Ascending aorta (tissue), 2 donors: ENCODE measurements around the gene SAXO1. TPM values are rescaled to one million over a fixed set of nuclear protein-coding genes. Genes with fewer than 3 reads are reported as not detected.
"Not testable (repeated sequence)": the region's sequence is repeated elsewhere in the genome, so short reads cannot be mapped to it uniquely, and the experiment has no call there.

Source experiments
- DNase-seq, 2 donors: peaks; one replicate each; pipeline ENCODE4 v3.0.0-alpha.2; 2019; ENCODE audit warnings: low spot score in 2 of 2
- H3K27ac ChIP-seq, 2 donors: fragments of 200-600 bp; sonication (generic); one replicate each; pipeline ENCODE4 v1.5.1; 2016 to 2017; ENCODE audit warnings: mild to moderate bottlenecking in 1 of 2
- H3K27me3 ChIP-seq: fragments of 200-600 bp; sonication (generic); one replicate; pipeline ENCODE4 v1.5.1; 2017
- H3K36me3 ChIP-seq, 2 donors: fragments of 200-600 bp; sonication (generic); one replicate each; pipeline ENCODE4 v1.5.1; 2016
- H3K4me1 ChIP-seq, 2 donors: fragments of 200-600 bp; sonication (generic); one replicate each; pipeline ENCODE4 v1.5.1; 2016 to 2017; ENCODE audit warnings: mild to moderate bottlenecking in 1 of 2
- H3K4me3 ChIP-seq, 2 donors: fragments of 200-600 bp; sonication (generic); one replicate each; pipeline ENCODE4 v1.5.1; 2016 to 2017; ENCODE audit warnings: mild to moderate bottlenecking in 1 of 2
- H3K9me3 ChIP-seq, 2 donors: fragments of 200-600 bp; sonication (generic); one replicate each; pipeline ENCODE4 v1.5.1; 2016
- intact Hi-C: fragments of 100-400 bp; cut with DNase I; formaldehyde crosslinking; loops from one replicate; pipeline ENCODE4 v1.15.1; 2023
- total RNA-seq: library from RNA; depleted of rRNA; stranded (reverse); fragments of >200 nt; gene quantifications from one replicate; pipeline ENCODE4 v1.1.0, GENCODE V29; 2016
- TF ChIP-seq, protein P1 (sequence below), 3 experiments: fragments of 200-600 bp in 2 of 3; fragments of 450-650 bp in 1 of 3; sonication (generic) in 2 of 3; IDR thresholded peaks; one replicate each; pipeline ENCODE4 v1.5.1; 2016 to 2019; ENCODE audit warnings: antibody characterized with exemption in 3 of 3, mild to moderate bottlenecking in 1 of 3, moderate library complexity in 1 of 3

Gene SAXO1
- total RNA-seq, 1 donor from 2014 or later: 0.11 TPM

DNA sequence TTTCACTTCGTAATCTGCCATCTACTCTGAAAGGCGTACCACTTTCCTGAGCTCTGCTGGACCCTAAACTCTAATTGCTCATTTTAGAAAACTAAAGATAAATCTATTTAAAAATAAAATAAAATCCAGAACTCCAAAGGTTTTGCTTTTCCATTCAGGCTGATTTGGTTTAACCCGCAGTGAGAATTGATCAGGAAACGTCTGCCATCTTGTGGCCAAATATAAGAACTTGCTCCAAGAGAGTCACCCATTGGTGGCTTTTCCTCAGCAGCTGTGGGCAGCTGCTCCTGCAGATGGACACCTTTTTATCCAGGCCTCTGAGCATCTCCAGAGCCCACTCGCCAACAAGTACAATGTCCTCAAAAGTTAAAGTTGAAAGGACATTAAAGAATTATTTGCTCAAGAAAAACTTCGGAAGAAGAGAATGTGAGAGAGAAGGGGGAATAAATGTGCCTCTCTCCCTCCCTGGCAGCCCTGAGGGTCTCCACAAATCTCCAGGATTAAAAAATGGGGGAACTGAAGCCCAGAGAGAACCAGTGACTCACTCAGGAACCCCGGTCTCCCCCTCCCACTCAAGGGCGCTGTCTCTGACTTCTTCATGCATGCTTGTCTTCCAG is 4.1 kb downstream of the SAXO1 start:
- no peaks in the 10 kb centered on the region for H3K27me3 ChIP-seq
- no peaks in the 10 kb centered on the region for H3K36me3 ChIP-seq
- peaks cover 0 to 4% of the 10 kb centered on the region in 2 donors for H3K4me1 ChIP-seq
- H3K9me3 ChIP-seq: no peaks in the 10 kb centered on the region
- intact Hi-C loops: loop anchor here (1.0 to 5.0 kb wide), 3 partner anchors 587 to 1218 kb away; no protein-coding TSS in a partner anchor
- TF ChIP-seq, protein P1, sequence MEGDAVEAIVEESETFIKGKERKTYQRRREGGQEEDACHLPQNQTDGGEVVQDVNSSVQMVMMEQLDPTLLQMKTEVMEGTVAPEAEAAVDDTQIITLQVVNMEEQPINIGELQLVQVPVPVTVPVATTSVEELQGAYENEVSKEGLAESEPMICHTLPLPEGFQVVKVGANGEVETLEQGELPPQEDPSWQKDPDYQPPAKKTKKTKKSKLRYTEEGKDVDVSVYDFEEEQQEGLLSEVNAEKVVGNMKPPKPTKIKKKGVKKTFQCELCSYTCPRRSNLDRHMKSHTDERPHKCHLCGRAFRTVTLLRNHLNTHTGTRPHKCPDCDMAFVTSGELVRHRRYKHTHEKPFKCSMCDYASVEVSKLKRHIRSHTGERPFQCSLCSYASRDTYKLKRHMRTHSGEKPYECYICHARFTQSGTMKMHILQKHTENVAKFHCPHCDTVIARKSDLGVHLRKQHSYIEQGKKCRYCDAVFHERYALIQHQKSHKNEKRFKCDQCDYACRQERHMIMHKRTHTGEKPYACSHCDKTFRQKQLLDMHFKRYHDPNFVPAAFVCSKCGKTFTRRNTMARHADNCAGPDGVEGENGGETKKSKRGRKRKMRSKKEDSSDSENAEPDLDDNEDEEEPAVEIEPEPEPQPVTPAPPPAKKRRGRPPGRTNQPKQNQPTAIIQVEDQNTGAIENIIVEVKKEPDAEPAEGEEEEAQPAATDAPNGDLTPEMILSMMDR (IDR thresholded peaks at IDR 0.05): peak; percentile 62 to 83 (median 64)
- H3K4me3 ChIP-seq: no peak overlapping the region
- DNase-seq: no peak
- no peak overlapping the region for H3K27ac ChIP-seq

DNA sequence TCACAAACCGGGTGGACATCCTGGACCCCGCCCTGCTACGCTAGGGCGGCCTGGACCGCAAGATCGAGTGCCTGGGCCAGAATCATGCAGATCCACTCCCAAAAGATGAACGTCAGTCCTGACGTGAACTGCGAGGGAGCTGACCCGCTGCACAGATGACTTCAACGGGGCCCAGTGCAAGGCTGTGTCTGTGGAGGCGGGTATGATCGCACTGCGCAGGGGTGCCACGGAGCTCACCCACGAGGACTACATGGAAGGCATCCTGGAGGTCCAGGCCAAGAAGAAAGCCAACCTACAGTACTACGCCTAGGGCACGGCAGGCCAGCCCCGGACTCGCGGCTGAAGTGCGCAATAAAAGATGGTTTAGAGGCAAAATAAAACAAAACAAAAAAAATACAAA is 5.2 kb downstream of the SAXO1 start:
- Histone ChIP-seq H3K9me3 (no peaks in the 10 kb centered on the region), H3K27ac (no peak overlapping the region), H3K27me3 (no peaks in the 10 kb centered on the region), H3K4me1 (peaks cover 0 to 4% of the 10 kb centered on the region in 2 donors), H3K36me3 (no peaks in the 10 kb centered on the region), H3K4me3 (no peak overlapping the region)
- TF ChIP-seq, protein P1 (IDR thresholded peaks at IDR 0.05): no peak
- no peak for DNase-seq
- intact Hi-C loops: loop anchor here (2.0 to 5.0 kb wide), 2 partner anchors 586 to 1217 kb away; no protein-coding TSS in a partner anchor

DNA sequence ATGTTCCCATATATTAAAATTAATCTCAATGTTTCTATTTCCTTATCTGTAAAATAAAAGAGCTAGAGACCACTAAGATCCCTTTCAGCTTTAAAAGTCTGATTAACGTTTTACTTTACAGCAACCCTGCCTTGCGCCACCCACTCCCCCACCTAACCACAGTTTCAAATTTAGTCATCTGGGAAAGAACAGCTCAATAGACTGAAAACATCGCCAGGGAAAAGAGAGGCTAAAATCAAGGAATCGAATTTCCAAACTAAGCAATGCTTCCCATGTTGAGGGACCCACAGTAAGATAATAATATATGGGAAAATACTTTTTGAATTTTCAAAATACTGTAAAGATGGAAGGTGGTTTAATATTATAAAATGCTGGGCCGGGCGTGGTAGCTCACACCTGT is 6.6 kb downstream of the SAXO1 start:
- intact Hi-C loops: loop anchor here (5.0 kb wide), 1 partner anchor 584 kb away; no protein-coding TSS in a partner anchor
- no peak overlapping the region for H3K27ac ChIP-seq
- no peaks in the 10 kb centered on the region for H3K27me3 ChIP-seq

DNA sequence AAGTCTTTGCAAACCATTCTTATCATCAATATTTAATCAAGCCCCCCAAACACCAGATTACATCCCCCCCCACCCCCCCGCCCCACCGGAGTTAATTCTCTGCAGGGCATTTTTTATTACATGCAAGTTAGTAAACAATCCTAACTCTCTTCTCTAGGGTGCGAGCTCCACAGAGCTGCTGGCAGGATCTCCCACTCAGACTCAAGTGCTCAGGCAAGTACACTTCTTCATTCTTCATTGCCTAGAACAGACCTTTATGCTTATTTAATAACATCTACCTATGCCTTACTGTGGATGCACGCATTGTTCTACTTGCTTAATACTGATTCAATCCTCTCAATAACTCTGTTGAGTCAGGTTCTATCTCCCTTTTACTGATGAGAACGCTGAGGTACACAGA is 9.9 kb downstream of the SAXO1 start:
- H3K4me3 ChIP-seq: no peak overlapping the region
- TF ChIP-seq, protein P1 (IDR thresholded peaks at IDR 0.05): no peak
- no peaks in the 10 kb centered on the region for H3K9me3 ChIP-seq
- H3K4me1 ChIP-seq: no peaks in the 10 kb centered on the region
- no peaks in the 10 kb centered on the region for H3K36me3 ChIP-seq
- H3K27ac ChIP-seq: no peak overlapping the region
- intact Hi-C loops: no loop called here
- DNase-seq: no peak
- no peaks in the 10 kb centered on the region for H3K27me3 ChIP-seq

More for the DNA sequence above, 6.6 kb downstream of the SAXO1 start:
- Histone ChIP-seq H3K9me3 (no peaks in the 10 kb centered on the region), H3K4me1 (peaks cover 0 to 4% of the 10 kb centered on the region in 2 donors), H3K36me3 (no peaks in the 10 kb centered on the region), H3K4me3 (no peak overlapping the region)
- no peak for DNase-seq
- TF ChIP-seq, protein P1 (IDR thresholded peaks at IDR 0.05): no peak

DNA sequence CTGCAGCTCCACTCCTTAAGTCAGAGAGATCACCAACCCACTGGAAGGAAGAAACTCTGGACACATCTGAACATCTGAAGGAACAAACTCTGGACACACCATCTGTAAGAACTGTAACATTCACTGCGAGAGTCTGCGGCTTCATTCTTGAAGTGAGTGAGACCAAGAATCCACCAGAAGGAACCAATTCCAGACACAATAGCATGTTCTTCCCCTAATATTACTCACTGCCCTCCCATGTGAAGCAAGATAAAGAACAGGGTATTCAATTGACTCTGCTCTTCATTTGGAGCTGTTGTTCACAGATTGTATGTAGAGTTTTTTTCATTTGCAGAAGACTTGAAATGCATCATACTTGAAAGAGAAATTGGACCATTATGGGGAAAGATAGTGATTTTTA is 10.8 kb downstream of the SAXO1 start:
- DNase-seq: no peak
- Histone ChIP-seq H3K4me3 (no peak overlapping the region), H3K27me3 (no peaks in the 10 kb centered on the region), H3K9me3 (no peaks in the 10 kb centered on the region), H3K4me1 (no peaks in the 10 kb centered on the region), H3K36me3 (no peaks in the 10 kb centered on the region), H3K27ac (no peak overlapping the region)
- intact Hi-C loops: no loop called here
- TF ChIP-seq, protein P1 (IDR thresholded peaks at IDR 0.05): no peak

DNA sequence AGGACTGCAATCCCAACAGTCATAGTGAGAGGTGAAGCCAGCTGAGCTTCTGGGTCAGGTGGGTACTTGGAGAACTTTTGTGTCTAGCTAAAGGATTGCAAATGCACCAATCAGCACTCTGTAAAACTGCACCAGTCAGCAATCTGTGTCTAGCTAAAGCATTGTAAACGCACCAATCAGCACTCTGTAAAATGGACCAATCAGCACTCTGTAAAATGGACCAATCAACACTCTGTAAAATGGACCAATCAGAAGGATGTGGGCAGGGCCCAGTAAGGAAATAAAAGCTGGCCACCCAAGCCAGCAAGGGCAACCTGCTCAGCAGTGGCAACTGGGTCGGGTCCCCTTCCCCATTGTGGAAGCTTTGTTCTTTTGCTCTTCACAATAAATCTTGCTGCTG is 11.4 kb downstream of the SAXO1 start:
- H3K36me3 ChIP-seq, intact Hi-C loops, H3K4me1 ChIP-seq: not testable (repeated sequence)

More for the DNA sequence above, 11.4 kb downstream of the SAXO1 start:
- not testable (repeated sequence) for H3K27ac ChIP-seq, DNase-seq, H3K27me3 ChIP-seq, H3K9me3 ChIP-seq, H3K4me3 ChIP-seq
